HG03457 (cell line): ENCODE measurements around the gene TASP1.
"Not testable (repeated sequence)": the region's sequence is repeated elsewhere in the genome, so short reads cannot be mapped to it uniquely, and the experiment has no call there.

Experiments
- ATAC-seq: cut with Tn5 transposase; IDR thresholded peaks from one replicate; pipeline ENCODE4 v1.9.1; 2021; ENCODE audit warnings: moderate number of reproducible peaks; ENCODE audit not compliant: unreplicated experiment

TASP1 gene

DNA sequence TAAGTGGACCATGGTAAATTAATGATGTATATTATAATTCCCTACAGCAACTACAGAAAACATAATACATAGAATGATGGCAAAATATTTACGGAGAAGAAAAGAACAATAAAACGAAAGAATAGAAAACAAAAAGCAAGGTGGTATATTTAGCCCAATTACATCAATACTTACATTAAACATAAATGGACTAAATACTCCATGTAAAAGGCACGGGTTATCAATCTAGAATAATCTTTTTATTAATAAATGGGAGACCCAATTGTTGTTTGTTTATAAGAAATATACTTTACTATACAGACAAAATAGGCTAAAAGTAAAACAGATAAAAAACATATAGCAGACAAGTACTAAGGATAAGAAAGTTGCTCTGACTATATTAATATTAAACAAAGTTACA, 137.2 kb downstream of the TASP1 start:
- no peak for ATAC-seq

DNA sequence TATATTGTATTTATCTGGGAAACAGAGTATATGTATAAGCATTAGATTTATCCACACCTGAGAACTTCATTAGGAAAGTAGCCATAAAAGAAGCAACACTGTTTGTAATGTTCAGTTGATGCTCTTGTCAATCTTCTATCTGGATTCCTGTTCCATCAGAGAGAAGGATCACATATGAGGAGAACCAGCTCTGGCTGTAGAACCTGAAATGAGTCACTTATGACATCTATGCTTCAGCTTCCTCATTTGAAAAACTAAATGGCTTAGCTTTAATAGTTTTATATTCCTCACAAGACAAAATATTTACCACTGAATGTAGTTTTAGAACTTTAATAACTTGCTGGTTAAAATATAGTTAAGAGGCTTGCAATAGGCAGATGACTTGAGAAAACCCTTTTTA, 144.7 kb downstream of the TASP1 start:
- no peak for ATAC-seq

DNA sequence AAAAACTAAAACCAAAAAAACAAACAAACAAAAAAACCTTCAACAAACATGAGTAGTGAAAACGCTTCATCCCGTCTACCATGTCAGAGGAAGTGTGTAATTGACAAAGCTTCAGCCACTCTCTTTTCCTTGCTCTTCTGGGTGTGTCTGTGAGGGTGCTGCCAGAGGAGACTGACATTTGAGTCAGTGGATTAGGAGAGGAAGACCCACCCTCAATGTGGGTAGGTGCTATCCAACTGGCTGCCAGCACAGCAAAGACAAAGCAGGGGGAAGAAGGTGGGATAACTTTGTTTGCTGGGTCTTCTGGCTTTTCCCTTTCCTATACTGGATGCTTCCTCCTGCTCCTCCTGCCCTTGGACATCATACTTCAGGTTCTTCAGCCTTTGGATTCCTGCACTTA, 145.6 kb downstream of the TASP1 start:
- ATAC-seq: no peak

DNA sequence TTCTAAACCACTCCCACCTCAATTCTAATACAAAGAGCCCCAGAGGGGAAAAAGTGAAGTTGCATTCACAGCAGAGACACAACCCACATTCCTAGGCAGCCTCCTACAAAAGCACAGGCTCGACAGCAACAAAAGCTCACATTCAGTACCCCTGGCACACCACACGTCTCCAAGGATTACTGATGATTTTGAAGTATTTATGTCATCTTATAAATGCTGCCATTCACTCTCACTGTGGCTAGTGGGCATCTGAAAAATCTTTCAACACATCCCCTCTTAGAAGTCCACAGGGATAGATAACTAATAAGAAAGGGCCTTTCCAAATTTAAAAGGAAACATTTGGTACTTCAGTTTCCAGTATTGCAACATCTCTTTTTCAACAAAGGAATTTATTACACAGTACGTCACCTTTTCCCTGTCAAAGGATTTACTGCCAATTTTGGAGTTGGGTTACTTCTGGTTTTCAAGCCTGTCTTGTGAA, 146.7 kb downstream of the TASP1 start:
- ATAC-seq: no peak

DNA sequence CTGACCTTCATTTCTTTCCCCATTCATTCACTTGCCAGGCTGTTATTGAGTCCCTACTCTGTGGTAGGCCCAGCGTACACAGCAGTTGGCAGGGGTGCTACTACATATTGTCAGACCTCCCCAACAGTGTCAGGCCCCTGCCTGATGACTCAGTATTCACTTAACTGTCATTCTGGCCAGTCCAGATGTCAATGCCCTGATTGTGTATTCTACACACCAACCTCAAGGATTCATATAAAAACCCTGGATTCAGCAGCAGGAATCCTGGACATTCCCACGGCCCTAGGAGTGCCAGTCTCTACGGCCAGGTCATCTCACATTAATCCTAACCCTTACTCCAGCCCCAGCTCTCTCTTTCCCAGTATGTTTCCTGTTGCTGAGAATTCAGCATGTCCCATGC, 151.5 kb downstream of the TASP1 start:
- no peak for ATAC-seq

DNA sequence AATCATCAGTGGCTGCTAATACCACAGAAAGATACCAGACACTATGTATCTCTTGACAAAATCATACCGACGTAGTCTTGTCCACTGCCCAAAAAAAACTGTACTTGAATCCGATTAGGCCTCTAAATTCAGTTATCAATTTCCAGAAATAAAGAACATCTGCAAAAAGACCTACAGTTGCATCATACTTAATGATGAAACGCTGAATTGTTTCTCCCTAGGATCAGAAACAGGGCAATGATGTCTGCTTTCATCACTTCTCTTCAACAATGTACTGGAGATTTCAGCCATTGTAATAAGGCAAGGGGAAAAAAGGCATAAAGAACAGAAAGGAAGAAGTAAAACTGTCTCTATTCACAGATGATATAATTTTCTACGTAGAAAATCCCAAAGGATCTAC, 152.0 kb downstream of the TASP1 start:
- ATAC-seq: no peak

DNA sequence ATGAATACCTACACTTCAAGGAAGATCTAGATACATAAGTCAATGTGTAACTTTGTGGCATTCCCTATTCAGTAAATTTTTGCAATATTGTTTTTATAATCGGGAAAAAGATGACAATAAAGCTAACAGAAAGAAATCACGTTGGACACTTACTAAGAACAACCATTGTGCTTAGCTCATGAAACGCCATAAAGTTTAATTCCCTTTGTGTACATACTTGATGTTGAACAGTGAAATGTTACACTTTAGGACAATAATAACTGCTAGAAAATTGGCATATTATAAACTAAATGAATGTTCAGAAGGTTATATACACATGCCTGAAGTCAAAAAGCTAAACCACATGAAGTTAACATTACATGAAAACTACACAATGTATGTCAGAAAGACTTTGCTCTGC, 153.2 kb downstream of the TASP1 start:
- ATAC-seq: no peak

DNA sequence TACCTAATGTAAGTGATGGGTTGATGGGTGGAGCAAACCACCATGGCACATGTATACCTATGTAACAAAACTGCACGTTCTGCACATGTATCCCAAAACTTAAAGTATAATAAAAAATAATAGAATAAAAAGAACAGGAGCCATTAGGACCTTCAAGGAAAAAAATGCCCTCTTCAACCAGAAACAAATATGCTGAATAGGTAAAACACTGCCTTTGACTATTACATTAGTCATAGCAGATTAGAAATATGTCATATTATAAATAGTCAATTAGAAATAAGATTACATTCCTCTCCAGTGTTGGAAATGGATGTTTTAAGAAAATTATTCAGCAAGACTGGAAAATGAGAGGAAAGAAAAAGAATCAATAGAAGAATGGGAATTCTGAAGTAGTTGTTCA, 153.7 kb downstream of the TASP1 start:
- not testable (repeated sequence) for ATAC-seq

DNA sequence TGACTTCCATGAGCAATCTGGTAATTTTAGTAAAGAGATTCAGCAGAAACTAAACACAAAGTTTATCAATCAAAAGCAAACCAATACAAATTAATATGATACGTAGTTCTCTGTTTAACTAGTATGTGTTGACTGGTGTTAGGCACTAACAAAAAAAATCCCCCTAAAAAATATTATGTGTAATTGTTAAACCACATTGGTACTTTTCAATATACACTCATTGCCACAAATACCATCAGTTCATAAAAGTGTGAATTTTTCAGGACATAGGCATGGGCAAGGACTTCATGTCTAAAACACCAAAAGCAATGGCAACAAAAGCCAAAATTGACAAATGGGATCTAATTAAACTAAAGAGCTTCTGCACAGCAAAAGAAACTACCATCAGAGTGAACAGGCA, 155.3 kb downstream of the TASP1 start:
- not testable (repeated sequence) for ATAC-seq

DNA sequence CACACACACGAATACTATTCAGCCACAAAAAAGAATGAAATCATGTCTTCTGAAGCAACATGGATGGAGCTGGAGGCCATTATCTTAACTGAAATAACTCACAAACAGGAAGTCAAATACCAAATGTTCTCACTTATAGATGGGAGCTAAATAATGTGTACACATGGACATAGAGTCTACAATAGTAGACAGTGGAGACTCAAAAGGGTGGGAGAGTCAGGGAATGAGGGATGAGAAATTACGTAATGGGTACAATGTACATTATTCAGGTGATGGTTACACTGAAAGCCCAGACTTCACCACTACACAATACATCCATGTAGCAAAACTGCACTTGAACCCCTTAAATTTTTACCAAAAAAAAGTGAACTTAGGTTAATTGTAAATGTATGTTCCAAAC, 160.4 kb downstream of the TASP1 start:
- ATAC-seq: no peak

DNA sequence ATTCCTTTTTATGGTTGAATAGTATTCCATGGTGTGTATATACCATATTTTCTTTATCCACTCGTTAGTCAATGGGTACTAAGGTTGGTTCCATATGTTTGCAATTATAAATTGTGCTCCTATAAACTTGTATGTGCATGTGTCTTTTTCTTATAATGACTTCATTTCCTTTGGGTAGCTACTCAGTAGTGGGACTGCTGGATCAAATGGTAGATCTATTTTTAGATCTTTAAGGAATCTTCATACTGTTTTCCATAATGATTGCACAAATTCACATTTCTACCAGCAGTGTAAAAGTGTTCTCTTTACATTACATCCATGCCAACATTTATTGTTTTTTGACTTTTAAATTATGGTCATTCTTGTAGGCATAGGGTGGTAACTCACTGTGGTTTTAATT, 164.3 kb downstream of the TASP1 start:
- no peak for ATAC-seq

DNA sequence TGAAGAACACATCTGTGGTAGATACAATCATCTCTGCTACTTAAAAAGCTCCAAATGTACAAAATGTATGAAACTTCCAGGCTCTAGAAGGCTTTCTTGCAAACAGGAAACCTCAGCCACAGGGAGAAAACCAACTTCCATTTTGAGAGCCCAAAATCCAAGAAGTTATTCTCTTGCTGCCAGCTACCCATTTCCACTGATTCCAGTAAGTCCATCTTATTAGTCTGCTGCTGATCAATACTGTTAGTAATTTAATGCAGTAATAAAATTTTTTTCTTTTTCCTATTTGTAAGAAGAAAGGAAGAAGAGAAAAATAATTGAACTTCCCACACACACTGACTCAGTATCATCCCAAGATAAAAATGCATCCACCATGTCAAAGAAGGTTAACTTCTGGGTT, 169.5 kb downstream of the TASP1 start:
- no peak for ATAC-seq

DNA sequence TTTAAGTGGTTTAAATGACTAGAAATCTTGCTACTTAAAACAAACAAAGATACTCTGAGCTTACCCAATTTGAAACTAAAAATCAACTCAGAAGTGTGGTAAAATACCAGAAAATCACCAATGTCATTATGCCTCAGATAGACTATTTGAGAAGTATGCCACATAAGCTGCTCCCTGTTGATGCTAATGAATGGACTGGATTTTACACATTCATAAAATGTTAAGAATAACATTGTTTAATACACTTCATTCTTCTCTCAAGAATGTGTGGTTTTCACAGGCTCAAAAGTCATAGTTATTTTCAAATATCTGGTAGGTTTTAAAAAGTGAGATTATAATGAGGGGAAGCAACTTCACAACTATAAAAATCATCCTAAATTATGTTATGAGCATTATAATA, 170.6 kb downstream of the TASP1 start:
- ATAC-seq: no peak

DNA sequence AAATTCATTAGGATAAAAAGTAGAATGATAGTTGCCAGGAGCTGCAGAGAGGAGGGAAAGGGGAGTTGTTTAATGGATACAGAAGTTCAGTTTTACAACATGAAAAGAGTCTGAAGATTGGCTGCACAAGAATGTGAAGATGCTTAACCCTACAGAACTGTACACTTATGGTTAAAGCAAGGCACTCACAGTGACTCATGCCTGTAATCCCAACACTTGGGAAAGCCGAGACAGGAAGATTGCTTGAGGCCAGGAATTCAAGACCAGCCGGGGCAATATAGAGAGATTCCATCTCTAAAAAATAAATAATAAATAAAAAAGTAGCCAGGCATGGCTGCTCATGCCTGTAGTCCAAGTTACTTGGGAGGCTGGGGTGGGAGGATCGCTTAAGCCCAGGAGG, 174.0 kb downstream of the TASP1 start:
- no peak for ATAC-seq

DNA sequence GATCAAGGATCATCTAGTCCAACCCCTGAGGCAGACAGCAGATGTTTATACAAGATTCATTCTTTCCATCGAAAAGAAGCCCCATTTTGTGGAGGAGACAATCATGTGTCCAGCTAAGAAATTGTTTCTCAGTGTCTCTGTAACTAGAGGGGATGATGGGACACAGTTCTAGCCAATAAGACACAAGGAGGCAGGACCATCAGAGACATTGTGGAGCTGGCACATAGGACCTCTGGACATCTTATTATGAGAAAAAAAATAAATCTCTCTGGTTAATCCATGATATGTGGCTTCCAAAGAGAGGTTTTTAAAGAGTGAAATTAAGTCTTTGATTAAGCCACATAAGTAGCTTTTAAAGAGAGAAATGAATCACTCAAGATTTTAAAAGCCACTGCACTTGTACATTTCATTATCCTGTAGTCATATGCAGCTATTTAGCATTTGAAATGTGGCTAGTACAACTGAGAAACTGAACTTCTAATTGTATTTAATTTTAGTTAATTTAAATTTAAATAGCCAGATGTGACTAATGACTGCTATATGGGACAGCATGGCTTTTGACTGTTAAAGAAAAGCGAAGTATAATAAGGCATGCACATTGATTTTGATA, 176.8 kb downstream of the TASP1 start:
- no peak for ATAC-seq

DNA sequence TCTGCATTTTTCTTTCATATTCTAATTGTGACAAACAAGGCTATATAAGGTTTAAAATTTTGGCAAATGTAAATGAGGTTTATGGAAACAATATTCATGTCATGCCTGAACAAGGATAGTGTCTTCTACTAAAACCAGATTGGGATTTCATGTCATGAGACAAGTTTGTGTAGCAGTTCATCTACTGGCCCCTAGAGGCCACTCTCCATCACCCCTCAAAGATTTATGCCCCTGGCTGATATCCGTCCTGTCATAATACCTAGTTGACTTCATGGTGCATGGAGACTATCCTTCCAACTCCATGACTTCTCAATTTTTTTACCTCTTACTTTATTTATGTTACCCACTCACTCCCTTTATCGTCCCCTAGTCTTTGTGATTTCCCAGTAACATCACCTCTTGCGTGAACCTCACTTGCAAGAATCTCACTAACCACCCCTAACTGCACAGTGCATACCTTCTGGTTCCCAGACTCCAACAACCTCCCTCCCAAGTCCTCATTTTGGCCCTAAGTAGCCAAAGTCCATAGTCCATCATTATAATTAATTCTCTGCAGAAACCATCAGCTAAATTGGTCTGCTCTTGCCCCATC, 179.8 kb downstream of the TASP1 start:
- peak; percentile 63 for ATAC-seq

DNA sequence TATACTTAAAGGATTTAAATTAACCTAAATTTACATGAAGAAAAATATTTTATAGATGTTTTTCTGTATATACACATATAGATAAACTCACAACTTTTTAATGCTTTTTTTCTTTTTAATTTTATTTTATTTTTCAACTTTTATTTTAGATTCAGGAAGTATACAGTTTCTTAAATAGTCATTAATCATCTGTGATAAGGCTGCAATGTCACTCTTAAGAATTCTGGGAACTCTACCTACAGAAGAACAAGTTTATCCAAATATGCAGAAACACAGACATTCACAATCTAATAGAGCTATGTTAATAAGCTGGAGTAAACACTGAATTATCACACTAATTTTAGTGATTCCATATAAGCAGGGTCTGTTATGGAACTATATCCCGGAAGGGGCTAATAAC, 181.2 kb downstream of the TASP1 start:
- no peak for ATAC-seq

DNA sequence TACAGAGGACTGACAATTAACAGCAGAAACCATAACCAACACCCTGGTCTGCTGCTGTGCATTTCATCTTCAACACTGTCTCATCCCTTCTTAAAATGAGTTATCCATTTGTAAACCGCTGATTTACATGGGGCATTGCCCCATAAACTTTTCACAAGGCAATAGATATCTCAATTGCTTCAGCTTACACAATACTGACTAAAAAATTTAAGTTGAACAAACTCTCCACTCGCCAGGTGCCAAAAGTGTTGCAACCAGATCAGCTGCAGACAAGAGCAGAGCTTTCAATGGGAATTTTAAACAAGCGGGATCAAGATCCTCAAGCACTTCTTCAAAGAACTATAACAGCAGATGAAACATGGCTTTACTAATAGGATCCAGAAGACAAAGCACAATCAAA, 183.0 kb downstream of the TASP1 start:
- no peak for ATAC-seq

DNA sequence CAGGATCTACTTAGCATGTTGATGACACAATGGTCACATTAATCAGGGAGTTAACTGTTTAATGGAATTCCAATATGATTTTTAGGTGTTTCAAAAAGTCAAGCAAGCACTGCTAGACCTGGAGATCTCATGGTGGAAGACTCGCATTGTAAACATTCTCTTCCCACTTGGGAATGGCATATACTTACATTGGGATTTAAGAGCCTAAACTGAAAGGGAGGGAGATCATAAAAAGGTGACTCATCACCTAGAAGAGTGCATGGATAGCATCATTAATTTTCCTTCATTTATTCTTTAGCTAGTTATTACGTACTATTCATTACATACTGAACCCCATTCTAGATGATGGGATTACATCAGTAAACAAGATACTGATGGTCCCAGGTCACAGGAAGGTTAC, 185.4 kb downstream of the TASP1 start:
- no peak for ATAC-seq

DNA sequence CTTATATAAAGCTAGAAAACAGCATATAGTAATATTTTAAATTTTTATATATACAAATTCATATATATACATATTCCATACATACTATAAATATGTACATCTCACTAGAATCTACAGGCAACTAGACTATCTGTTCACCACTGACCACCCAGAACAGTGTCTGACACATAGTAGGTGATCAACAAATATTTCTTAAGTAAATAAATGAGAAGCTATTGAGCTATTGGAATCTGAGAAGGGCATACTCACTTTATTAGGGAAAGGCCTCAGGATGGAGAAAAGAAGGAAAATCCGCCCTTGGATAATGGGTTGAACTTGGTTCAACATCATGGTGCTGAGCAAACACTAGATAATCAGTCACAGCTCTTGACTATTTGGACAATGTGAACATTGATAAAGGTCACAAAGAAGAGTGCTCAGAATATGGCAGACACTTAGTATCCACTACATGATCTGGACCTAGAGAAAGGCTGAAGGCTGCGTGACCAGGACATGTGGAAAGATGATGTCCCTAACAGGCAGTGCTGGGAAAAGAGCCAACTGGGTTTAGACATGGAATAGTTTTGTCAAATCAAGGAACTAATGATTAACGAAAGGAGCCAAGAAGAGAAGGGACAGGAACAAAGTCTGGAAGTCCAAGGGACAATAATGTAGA, 186.1 kb downstream of the TASP1 start:
- no peak for ATAC-seq

DNA sequence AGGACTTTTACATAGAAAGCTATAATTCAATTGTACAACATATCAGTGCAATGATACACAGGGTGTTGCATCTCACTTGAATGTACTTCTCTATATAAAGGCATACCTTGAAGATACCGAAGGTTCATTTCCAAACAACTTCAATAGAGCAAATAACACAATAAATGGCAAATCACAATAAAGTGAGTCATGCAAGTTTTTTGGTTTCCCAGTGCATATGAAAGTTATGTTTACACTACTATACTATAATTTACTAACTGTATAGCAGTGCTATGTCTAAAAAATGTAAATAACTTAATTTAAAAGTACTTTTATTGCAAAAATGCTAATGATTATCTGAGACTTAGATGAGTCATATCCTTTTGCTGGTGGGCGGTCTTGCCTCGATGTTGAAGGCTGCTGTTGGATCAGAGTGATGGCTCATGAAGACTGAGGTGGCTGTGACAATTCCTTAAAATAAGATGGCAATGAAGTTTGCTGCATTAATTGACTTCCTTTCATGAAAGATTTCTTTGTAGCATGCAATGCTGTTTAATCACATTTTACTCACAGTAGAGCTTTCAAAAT, 188.8 kb downstream of the TASP1 start:
- no peak for ATAC-seq
